ENCODE results near the gene SUFU. TPM values are rescaled to one million over a fixed set of nuclear protein-coding genes. Genes with fewer than 3 reads are reported as not detected.

The SUFU gene
- total and polyA plus RNA-seq, 4 donors, result 3.5 to 14.8 (median 9.8) TPM

DNA sequence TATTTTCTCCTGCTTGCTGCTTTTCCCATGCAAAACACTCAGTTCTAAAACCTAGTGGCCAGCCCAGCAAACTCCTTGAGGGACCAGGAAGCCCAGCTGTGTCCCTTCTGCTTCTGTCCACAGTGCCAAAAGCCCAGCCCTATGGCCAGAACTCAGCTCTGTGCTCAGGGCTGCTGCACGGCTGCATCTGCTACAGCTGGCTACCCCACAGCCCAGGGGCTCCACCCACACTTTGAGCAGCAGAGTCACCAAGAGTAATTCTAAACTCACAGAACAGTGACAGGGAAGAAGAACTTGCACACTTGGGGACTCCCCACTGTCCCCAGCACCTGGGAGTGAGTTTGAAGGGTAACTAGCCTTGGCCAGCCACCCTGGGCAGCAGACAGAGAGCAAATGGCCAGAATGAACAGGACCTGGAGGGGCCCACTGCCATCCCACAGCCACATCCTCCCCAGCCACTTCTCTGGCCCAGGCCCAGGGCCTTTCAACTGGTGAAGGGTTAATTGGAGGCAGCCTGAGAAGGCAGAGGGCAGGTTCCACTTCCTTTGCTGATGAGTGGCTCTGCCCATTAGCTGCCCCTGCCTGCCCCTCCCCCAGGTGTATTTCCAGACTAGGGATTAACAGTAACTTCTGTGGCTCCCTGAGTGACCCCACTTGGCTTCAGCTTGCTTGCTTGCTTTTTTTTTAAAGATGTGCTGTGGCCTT lies 112.4 kb downstream of the SUFU start:
- ATAC-seq (ENCODE audit: insufficient read depth, low FRiP score) (no peak), DNase-seq (peak; percentile 86 to 94 (median 89))
- Histone ChIP-seq H3K4me3 (no peak overlapping the region), H3K4me1 (ENCODE audit: control insufficient read depth in 5 of 5, insufficient read depth in 5 of 5, low read length in 5 of 5) (peaks cover 5 to 76% (median 51%) of the 10 kb centered on the region in 5 donors), H3K27me3 (ENCODE audit: control insufficient read depth in 3 of 3, insufficient read depth in 3 of 3, low read length in 2 of 3) (no peaks in the 10 kb centered on the region), H3K9ac (ENCODE audit: insufficient read depth in 1 of 2, low read length in 2 of 2) (no peak overlapping the region), H3K27ac (ENCODE audit: low read depth in 1 of 2, low read length in 1 of 2) (peak overlapping the region in 1 of 2 donors; percentile 13), H3K36me3 (ENCODE audit: control insufficient read depth in 4 of 4, insufficient read depth in 4 of 4, low read length in 4 of 4) (peaks cover 0 to 13% (median 8%) of the 10 kb centered on the region in 4 donors), H3K9me3 (ENCODE audit: control insufficient read depth in 4 of 4, insufficient read depth in 3 of 4, low read length in 3 of 4) (no peaks in the 10 kb centered on the region)
- TF ChIP-seq, protein P1, sequence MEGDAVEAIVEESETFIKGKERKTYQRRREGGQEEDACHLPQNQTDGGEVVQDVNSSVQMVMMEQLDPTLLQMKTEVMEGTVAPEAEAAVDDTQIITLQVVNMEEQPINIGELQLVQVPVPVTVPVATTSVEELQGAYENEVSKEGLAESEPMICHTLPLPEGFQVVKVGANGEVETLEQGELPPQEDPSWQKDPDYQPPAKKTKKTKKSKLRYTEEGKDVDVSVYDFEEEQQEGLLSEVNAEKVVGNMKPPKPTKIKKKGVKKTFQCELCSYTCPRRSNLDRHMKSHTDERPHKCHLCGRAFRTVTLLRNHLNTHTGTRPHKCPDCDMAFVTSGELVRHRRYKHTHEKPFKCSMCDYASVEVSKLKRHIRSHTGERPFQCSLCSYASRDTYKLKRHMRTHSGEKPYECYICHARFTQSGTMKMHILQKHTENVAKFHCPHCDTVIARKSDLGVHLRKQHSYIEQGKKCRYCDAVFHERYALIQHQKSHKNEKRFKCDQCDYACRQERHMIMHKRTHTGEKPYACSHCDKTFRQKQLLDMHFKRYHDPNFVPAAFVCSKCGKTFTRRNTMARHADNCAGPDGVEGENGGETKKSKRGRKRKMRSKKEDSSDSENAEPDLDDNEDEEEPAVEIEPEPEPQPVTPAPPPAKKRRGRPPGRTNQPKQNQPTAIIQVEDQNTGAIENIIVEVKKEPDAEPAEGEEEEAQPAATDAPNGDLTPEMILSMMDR (IDR thresholded peaks at IDR 0.05; ENCODE audit: control extremely low read depth, extremely low read depth), result no peak
- WGBS, 2 donors, result 64 to 88% methylated on average over 1 of the region's 1 CpG

DNA sequence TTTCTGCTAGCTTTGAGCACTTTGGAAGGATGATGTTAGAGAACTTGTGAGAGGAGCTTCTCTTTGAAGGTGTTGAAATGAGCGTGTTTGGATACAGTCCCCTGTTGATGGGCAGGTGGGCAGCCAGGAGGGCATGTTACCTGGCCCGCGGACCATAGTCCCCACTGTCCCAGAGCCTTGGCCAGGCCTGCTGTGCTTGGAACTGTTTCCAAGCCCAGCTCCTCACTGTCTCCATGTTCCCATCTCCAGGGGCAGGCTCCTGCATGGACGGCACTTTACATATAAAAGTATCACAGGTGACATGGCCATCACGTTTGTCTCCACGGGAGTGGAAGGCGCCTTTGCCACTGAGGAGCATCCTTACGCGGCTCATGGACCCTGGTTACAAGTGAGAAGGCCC lies 113.3 kb downstream of the SUFU start:
- TF ChIP-seq, protein P1 (IDR thresholded peaks at IDR 0.05; ENCODE audit: control extremely low read depth, extremely low read depth), result no peak
- peaks cover 5 to 78% (median 52%) of the 10 kb centered on the region in 5 donors for H3K4me1 ChIP-seq (ENCODE audit: control insufficient read depth in 5 of 5, insufficient read depth in 5 of 5, low read length in 5 of 5)
- no peak overlapping the region for H3K27ac ChIP-seq (ENCODE audit: low read depth in 1 of 2, low read length in 1 of 2)
- no peak overlapping the region for H3K4me3 ChIP-seq
- no peaks in the 10 kb centered on the region for H3K9me3 ChIP-seq (ENCODE audit: control insufficient read depth in 4 of 4, insufficient read depth in 3 of 4, low read length in 3 of 4)
- ATAC-seq (ENCODE audit: insufficient read depth, low FRiP score) (no peak), DNase-seq (no peak)
- no peaks in the 10 kb centered on the region for H3K27me3 ChIP-seq (ENCODE audit: control insufficient read depth in 3 of 3, insufficient read depth in 3 of 3, low read length in 2 of 3)
- H3K9ac ChIP-seq (ENCODE audit: insufficient read depth in 1 of 2, low read length in 2 of 2), result no peak overlapping the region
- WGBS, 2 donors, result 96 to 98% methylated on average over 9 of the region's 9 CpGs
- peaks cover 0 to 13% (median 7%) of the 10 kb centered on the region in 4 donors for H3K36me3 ChIP-seq (ENCODE audit: control insufficient read depth in 4 of 4, insufficient read depth in 4 of 4, low read length in 4 of 4)

DNA sequence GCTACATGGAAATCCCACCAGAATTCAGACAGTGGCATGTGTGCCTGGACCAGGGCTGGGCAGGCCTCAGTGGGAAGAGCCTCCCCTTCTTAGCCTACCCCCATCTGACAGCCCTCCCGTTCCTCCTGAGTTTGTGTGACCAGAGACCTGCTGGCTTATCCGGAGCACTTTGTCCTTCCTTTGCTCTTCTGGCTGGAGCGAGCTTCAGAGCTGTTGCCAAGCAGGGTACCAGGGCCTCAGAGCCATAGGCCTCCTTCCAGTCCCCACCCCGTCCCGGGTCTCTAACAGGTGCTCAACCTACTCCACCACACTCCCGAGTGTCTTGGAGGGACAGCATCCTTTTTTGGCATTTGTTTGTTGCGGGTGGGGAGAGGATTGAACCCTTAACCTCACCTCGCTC lies 114.0 kb downstream of the SUFU start:
- H3K4me3 ChIP-seq, result no peak overlapping the region
- TF ChIP-seq, protein P1 (IDR thresholded peaks at IDR 0.05; ENCODE audit: control extremely low read depth, extremely low read depth), result no peak
- H3K27ac ChIP-seq (ENCODE audit: low read depth in 1 of 2, low read length in 1 of 2), result no peak overlapping the region
- no peak for ATAC-seq (ENCODE audit: insufficient read depth, low FRiP score)
- H3K4me1 ChIP-seq (ENCODE audit: control insufficient read depth in 5 of 5, insufficient read depth in 5 of 5, low read length in 5 of 5), result peaks cover 5 to 72% (median 46%) of the 10 kb centered on the region in 5 donors
- WGBS, 2 donors, result 89 to 90% methylated on average over 8 of the region's 8 CpGs
- no peak overlapping the region for H3K9ac ChIP-seq (ENCODE audit: insufficient read depth in 1 of 2, low read length in 2 of 2)
- H3K36me3 ChIP-seq (ENCODE audit: control insufficient read depth in 4 of 4, insufficient read depth in 4 of 4, low read length in 4 of 4), result peaks cover 0 to 13% (median 7%) of the 10 kb centered on the region in 4 donors
- no peaks in the 10 kb centered on the region for H3K27me3 ChIP-seq (ENCODE audit: control insufficient read depth in 3 of 3, insufficient read depth in 3 of 3, low read length in 2 of 3)
- no peaks in the 10 kb centered on the region for H3K9me3 ChIP-seq (ENCODE audit: control insufficient read depth in 4 of 4, insufficient read depth in 3 of 4, low read length in 3 of 4)
- no peak for DNase-seq

Measured in lung (tissue), 12 donors.